Umbilical cord (tissue), 2 donors: ENCODE data around the gene LBR. TPM values are rescaled to one million over a fixed set of nuclear protein-coding genes. Genes with fewer than 3 reads are reported as not detected.
A peak's percentile ranks its signal among the peaks of the same experiment; 100 is the strongest.
"Not testable (repeated sequence)": the region's sequence is repeated elsewhere in the genome, so short reads cannot be mapped to it uniquely, and the experiment has no call there.

Experiments used
- DNase-seq: peaks from one replicate; pipeline ENCODE4 v3.0.0-alpha.2; 2015; ENCODE audit warnings: low spot score
- total RNA-seq: library from RNA; depleted of rRNA; stranded (reverse); fragments of >200 nt; gene quantifications from one replicate; pipeline ENCODE4 v1.2.3, GENCODE V29; 2014; ENCODE audit warnings: low replicate concordance; ENCODE audit not compliant: insufficient read depth

Gene LBR
- total RNA-seq, 1 donor from 2014 or later = 75.4 TPM

- DNase-seq = no peak
Measured at GRCh38 chr1:225423518-225423855, 4.4 kb downstream of the LBR start.

DNA sequence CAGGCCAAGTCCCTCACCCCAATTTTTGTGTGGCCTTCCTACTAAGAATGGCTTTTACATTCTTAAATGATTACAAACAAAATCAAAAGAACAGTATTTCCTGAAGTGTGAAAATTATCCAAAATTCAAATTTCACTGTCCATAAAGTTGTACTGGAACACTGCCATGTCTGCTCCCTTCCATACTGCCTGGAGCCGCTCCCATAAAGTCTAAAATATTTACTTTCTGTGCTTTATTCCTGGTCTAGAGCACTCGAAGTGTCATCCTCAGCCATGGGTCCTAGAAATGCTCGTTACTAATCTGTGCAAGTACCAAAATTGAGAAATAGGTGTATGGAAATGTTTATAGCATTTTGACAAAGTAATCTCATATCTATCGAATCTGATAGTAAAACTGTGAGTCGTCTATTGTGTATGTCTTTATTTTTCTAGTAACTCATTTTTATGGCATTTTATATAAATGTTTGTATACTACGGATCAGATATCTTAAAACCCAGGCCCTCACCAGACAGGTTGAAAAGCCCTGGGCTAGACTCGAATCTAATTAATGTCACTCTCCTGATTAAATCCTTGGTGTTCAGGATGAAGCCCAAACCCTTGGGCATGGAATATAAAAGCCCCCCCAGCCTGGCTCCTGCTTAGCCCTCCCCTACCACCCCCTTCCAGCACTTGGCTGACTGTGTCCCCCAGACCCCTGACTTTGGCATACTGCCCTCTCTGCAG is 4.9 kb downstream of the LBR start:
- no peak for DNase-seq

DNA sequence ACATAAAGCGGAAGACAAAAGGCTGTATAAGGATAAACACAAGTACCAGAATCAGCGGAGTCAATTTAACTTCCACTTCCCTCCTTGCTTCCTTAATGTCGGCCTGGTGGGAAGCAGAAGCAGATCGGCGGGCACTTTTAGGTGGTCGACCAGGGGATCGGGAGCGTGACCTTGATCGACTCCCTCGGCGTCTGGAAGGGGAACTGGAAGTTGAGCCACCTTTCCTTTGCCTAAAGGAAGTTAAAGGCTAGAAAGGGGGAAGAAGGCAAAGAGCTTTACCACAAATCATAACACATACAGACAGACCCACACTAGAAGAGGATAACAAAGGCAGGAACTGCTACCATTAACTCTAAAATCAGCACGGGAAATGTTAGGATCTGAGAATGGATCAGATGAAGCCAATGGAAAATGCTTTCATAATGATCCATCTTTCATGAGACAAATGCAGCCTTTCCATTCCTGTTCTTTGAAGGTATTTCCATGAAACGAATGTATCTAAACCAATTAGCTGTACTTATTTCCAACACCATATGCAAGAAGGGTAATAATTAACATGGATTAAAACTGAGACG is 5.7 kb downstream of the LBR start:
- DNase-seq = no peak

GRCh38 chr1:225418598-225418997 is 9.2 kb downstream of the LBR start:
- DNase-seq = peak; percentile 22

GRCh38 chr1:225418059-225418458 is 9.8 kb downstream of the LBR start:
- DNase-seq = no peak

DNA sequence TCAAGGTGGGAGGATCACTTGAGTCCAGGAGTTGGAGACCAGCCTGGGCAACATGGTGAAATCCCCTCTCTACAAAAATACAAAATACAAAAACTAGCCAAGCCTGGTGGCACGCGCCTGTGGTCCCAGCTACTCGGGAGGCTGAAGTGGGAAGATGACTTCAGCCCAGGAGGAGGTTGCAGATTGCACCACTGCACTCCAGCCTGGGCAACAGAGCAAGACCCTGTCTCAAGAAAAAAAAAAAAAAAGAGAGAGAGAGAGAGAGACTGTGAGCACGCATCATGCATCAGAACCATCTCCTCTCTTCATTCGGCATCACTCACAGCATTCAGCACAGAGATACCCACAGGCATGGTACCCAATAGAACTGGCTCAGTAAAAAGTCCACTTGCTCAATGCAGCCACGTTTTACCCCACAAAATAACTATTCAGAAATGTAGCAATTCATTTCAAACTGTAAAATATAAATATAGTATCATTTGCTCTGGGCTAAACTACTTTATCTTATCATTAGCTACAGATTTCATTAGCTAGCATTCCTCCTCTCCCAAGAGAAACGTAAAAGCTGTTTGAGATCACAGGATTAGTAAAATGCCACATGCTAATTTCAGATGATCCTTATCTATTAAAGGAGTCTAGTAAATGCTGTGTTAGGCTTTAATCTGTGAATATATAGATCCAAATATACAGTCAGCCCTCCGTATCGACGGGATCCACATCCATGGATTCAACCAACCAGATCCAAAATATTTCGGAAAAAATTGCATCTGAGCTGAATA is 11.7 kb downstream of the LBR start:
- no peak for DNase-seq

- DNase-seq = no peak
Measured at GRCh38 chr1:225415307-225415706, 12.5 kb downstream of the LBR start.

- DNase-seq = no peak
Measured at GRCh38 chr1:225413708-225414375, 14.0 kb downstream of the LBR start.

GRCh38 chr1:225412803-225413351 is 15.0 kb downstream of the LBR start:
- no peak for DNase-seq

- DNase-seq = no peak
Measured at GRCh38 chr1:225412321-225412720, 15.5 kb downstream of the LBR start.

DNA sequence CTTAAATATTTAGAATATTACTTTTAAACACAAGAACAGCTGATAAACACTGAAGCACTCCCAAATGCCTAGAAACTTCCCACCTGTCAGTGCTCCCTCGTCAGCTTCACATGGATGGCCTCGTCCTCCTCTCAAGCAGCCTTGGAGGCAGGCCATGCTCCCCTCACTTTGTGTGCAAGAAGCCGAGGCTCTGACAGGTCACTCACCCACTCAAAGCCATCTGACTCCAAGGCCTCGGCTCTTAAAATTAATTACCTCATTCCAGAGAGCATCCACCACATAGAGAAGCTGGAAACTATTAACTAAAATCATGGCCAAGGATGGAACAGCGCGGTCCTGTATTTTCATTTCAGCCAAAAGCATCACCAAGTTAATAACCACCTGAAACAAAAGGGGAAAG is 17.8 kb downstream of the LBR start:
- DNase-seq = no peak

DNA sequence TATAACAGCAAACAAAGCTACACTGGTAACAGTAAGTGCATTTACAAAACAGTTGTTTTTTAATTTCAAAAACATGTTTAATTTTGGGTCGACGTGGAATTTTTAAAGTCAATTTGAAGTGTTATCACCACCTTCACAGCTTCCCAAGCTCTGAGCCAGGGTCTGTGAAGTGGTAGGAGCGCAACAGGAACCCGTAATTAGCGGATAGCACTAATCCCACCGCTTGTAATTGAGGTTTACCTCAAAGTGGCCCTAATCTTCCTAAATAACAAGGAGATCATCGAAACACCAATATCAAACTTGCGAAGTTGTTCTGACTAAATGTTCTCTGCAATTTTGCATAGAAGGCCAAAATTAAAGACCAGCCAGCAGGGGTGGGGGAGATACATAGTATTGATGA is 18.8 kb downstream of the LBR start:
- DNase-seq = no peak

- DNase-seq = no peak
Measured at GRCh38 chr1:225408249-225408648, 19.6 kb downstream of the LBR start.

DNA sequence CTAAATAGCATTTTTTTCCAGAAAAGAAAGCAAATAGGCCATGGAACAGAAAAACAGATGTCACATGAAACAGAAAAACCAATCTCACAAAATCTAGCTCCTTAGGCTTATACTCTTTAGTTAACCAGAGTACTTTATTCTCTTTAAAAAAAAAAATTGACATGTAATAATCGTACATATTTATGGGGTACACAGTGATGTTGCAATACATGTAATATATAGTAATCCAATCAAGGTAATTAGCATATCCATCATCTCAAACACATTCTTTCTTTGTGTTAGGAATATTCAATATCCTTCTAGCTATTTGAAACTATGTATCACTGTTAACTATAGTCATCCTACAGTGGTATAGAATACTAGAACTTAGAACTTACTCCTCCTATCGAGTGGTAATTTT is 20.1 kb downstream of the LBR start:
- DNase-seq = no peak

GRCh38 chr1:225406976-225407725 is 20.7 kb downstream of the LBR start:
- no peak for DNase-seq

- DNase-seq = no peak
Measured at GRCh38 chr1:225400968-225401367, 26.9 kb downstream of the LBR start.

DNA sequence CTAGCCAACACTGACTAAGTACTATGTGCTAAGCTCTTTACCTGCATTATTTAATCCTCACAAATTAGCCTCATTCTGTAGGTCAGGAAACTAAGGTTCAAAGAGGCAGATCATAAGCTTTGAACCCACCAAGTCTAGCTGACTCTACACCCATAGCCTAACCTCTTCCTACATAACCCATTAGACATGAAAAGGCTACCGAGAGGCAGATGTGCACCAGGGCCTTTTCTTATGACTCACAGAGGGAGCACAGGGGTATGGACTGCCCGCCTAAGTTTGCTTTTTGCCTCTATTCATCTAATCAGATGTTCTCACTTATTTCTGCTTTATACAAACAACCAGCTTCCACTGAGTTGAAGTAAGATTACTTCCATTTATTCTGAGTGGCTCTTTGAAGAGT is 31.5 kb downstream of the LBR start:
- DNase-seq = no peak

DNA sequence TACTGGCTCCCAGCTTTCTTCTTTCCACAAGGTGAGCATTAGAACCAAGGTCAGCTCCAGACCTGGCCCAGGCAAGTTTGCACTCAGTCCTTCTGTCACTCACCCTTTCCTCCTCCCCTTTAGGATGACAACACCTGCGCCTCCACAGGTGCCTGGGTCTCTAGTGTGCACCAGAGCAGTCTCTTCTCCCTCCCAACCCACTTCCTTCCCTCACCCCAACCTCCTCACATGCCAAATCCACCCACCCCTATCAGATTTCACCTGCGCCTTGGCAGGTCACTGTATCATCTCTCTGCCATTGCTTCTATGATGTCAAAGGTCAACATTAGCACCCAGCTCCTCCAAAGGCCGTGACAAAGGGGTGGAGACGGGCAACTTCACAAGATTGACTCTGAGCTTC is 38.0 kb downstream of the LBR start:
- no peak for DNase-seq

- peak; percentile 54 for DNase-seq
Measured at GRCh38 chr1:225388372-225388771, 39.5 kb downstream of the LBR start.

DNA sequence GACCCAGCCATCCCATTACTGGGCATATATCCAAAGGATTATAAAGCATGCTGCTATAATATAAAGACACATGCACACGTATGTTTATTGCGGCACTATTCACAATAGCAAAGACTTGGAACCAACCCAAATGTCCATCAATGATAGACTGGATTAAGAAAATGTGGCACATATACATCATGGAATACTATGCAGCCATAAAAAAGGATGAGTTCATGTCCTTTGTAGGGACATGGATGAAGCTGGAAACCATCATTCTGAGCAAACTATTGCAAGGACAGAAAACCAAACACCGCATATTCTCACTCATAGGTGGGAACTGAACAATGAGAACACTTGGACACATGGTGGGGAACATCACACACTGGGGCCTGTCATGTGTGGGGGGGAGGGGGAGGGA is 41.0 kb downstream of the LBR start:
- DNase-seq = not testable (repeated sequence)

GRCh38 chr1:225380691-225381090 is 47.1 kb downstream of the LBR start:
- no peak for DNase-seq
